CD4-positive, alpha-beta T cell treated with Interleukin-10 for 1 hour (primary cell): ENCODE results near the gene ZNF790.

Source experiments
- DNase-seq: peaks from one replicate; pipeline ENCODE4 v3.0.0-alpha.2; 2020

The ZNF790 gene

GRCh38 chr19:36837906-36838783 lies at the start of gene ZNF790:
ZNF790 (minus strand) TSS chr19:36838387; CDS start chr19:36825619, 12,768 bp downstream.
- peak; percentile 90 for DNase-seq

GRCh38 chr19:36876993-36877938 lies 39.1 kb upstream of the ZNF790 start:
- no peak for DNase-seq

GRCh38 chr19:36851898-36852297 lies 13.7 kb upstream of the ZNF790 start:
- no peak for DNase-seq

- peak; percentile 94 for DNase-seq
These were observed 12.6 kb upstream of the ZNF790 start, which contains the start of gene ZNF345 for GRCh38 chr19:36850559-36851442. ZNF345 (plus strand) TSS chr19:36850876; CDS start chr19:36876831, 25,955 bp downstream.

- peak; percentile 91 for DNase-seq
These were observed 11.7 kb upstream of the ZNF790 start for GRCh38 chr19:36849701-36850558.

GRCh38 chr19:36847968-36848367 lies 9.8 kb upstream of the ZNF790 start:
- peak; percentile 19 for DNase-seq

- no peak for DNase-seq
These were observed 667 bp upstream of the ZNF790 start for GRCh38 chr19:36838784-36839324.

- no peak for DNase-seq
These were observed 846 bp downstream of the ZNF790 start for GRCh38 chr19:36837176-36837905.

- DNase-seq, result no peak
These were observed 4.8 kb downstream of the ZNF790 start for GRCh38 chr19:36833430-36833829.

- DNase-seq, result no peak
These were observed 16.4 kb downstream of the ZNF790 start for GRCh38 chr19:36821758-36822157.

- DNase-seq, result no peak
These were observed 19.0 kb downstream of the ZNF790 start for GRCh38 chr19:36819130-36819630.

- DNase-seq, result no peak
These were observed 31.2 kb downstream of the ZNF790 start for GRCh38 chr19:36807029-36807428.

GRCh38 chr19:36805364-36805763 lies 32.8 kb downstream of the ZNF790 start:
- DNase-seq, result no peak

- DNase-seq, result no peak
These were observed 40.4 kb downstream of the ZNF790 start for GRCh38 chr19:36797786-36798108.

- no peak for DNase-seq
These were observed 41.5 kb downstream of the ZNF790 start for GRCh38 chr19:36796714-36796992.

- peak; percentile 21 for DNase-seq
These were observed 46.6 kb downstream of the ZNF790 start for GRCh38 chr19:36791420-36792141.

- no peak for DNase-seq
These were observed 62.4 kb downstream of the ZNF790 start for GRCh38 chr19:36775768-36776167.

GRCh38 chr19:36773223-36773579 lies 65.0 kb downstream of the ZNF790 start:
- DNase-seq, result no peak

GRCh38 chr19:36772311-36773222 lies 65.6 kb downstream of the ZNF790 start, which contains the start of gene ZNF850:
ZNF850 (minus strand) TSS chr19:36772807; CDS start chr19:36762606, 10,201 bp downstream.
- DNase-seq, result peak; percentile 94
